ENCODE results near the gene SCGB1D1.

SCGB1D1 gene

GRCh38 chr11:62190011-62190410, at the start of gene SCGB1D1:
Gene SCGB1D1 (plus strand): TSS chr11:62190216. CDS start chr11:62190285, 69 bp downstream.
- TF ChIP-seq POLR2AphosphoS5 (IDR thresholded peaks at IDR 0.05; ENCODE audit: borderline replicate concordance, low read depth, low read length) (no peak), FOXP2 (optimal IDR thresholded peaks at IDR 0.05; ENCODE audit: control extremely low read depth, extremely low read length, insufficient read depth) (no peak), EZH2 (IDR thresholded peaks at IDR 0.05) (no peak)
- Histone ChIP-seq H3K27ac (no peak within 1 kb of the TSS), H3K9ac (ENCODE audit: insufficient read length) (no peak within 1 kb of the TSS), H3K4me3 (no peak within 1 kb of the TSS), H3K36me3 (ENCODE audit: insufficient read depth, low read length) (no peaks in the 10 kb centered on the region), H3K9me3 (ENCODE audit: low read depth, low read length) (no peaks in the 10 kb centered on the region)
- no peak for DNase-seq (ENCODE audit: low read depth, low spot score)

GRCh38 chr11:62140304-62141110, 49.5 kb upstream of the SCGB1D1 start:
- H3K9me3 ChIP-seq (ENCODE audit: low read depth, low read length), result no peaks in the 10 kb centered on the region
- no peak overlapping the region for H3K4me3 ChIP-seq
- no peak for TF ChIP-seq EZH2 (IDR thresholded peaks at IDR 0.05)
- TF ChIP-seq POLR2AphosphoS5 (IDR thresholded peaks at IDR 0.05; ENCODE audit: borderline replicate concordance, low read depth, low read length), result no peak
- TF ChIP-seq FOXP2 (optimal IDR thresholded peaks at IDR 0.05; ENCODE audit: control extremely low read depth, extremely low read length, insufficient read depth), result no peak
- H3K27ac ChIP-seq, result no peak overlapping the region
- H3K36me3 ChIP-seq (ENCODE audit: insufficient read depth, low read length), result peaks cover 79% of the 10 kb centered on the region
- DNase-seq (ENCODE audit: low read depth, low spot score), result no peak
- no peak overlapping the region for H3K9ac ChIP-seq (ENCODE audit: insufficient read length)

GRCh38 chr11:62141111-62142042, 48.6 kb upstream of the SCGB1D1 start:
- peaks cover 87% of the 10 kb centered on the region for H3K36me3 ChIP-seq (ENCODE audit: insufficient read depth, low read length)
- no peaks in the 10 kb centered on the region for H3K9me3 ChIP-seq (ENCODE audit: low read depth, low read length)
- H3K27ac ChIP-seq, result no peak overlapping the region
- no peak for TF ChIP-seq POLR2AphosphoS5 (IDR thresholded peaks at IDR 0.05; ENCODE audit: borderline replicate concordance, low read depth, low read length)
- TF ChIP-seq FOXP2 (optimal IDR thresholded peaks at IDR 0.05; ENCODE audit: control extremely low read depth, extremely low read length, insufficient read depth), result no peak
- TF ChIP-seq EZH2 (IDR thresholded peaks at IDR 0.05), result no peak
- H3K9ac ChIP-seq (ENCODE audit: insufficient read length), result no peak overlapping the region
- H3K4me3 ChIP-seq, result no peak overlapping the region
- no peak for DNase-seq (ENCODE audit: low read depth, low spot score)

- TF ChIP-seq EZH2 (IDR thresholded peaks at IDR 0.05), result no peak
- TF ChIP-seq FOXP2 (optimal IDR thresholded peaks at IDR 0.05; ENCODE audit: control extremely low read depth, extremely low read length, insufficient read depth), result no peak
- no peak for TF ChIP-seq POLR2AphosphoS5 (IDR thresholded peaks at IDR 0.05; ENCODE audit: borderline replicate concordance, low read depth, low read length)
- no peak for DNase-seq (ENCODE audit: low read depth, low spot score)
- Histone ChIP-seq H3K27ac (no peak overlapping the region), H3K9me3 (ENCODE audit: low read depth, low read length) (no peaks in the 10 kb centered on the region), H3K36me3 (ENCODE audit: insufficient read depth, low read length) (peaks cover 93% of the 10 kb centered on the region), H3K9ac (ENCODE audit: insufficient read length) (no peak overlapping the region), H3K4me3 (no peak overlapping the region)
Measured at GRCh38 chr11:62142043-62142375, 48.0 kb upstream of the SCGB1D1 start.

GRCh38 chr11:62142921-62143320, 47.1 kb upstream of the SCGB1D1 start:
- Histone ChIP-seq H3K9ac (ENCODE audit: insufficient read length) (no peak overlapping the region), H3K27ac (no peak overlapping the region), H3K9me3 (ENCODE audit: low read depth, low read length) (no peaks in the 10 kb centered on the region), H3K36me3 (ENCODE audit: insufficient read depth, low read length) (peaks cover 93% of the 10 kb centered on the region), H3K4me3 (no peak overlapping the region)
- no peak for DNase-seq (ENCODE audit: low read depth, low spot score)
- TF ChIP-seq POLR2AphosphoS5 (IDR thresholded peaks at IDR 0.05; ENCODE audit: borderline replicate concordance, low read depth, low read length) (no peak), EZH2 (IDR thresholded peaks at IDR 0.05) (no peak), FOXP2 (optimal IDR thresholded peaks at IDR 0.05; ENCODE audit: control extremely low read depth, extremely low read length, insufficient read depth) (no peak)

- Histone ChIP-seq H3K9ac (ENCODE audit: insufficient read length) (no peak overlapping the region), H3K27ac (no peak overlapping the region), H3K4me3 (no peak overlapping the region), H3K36me3 (ENCODE audit: insufficient read depth, low read length) (peaks cover 94% of the 10 kb centered on the region), H3K9me3 (ENCODE audit: low read depth, low read length) (no peaks in the 10 kb centered on the region)
- TF ChIP-seq FOXP2 (optimal IDR thresholded peaks at IDR 0.05; ENCODE audit: control extremely low read depth, extremely low read length, insufficient read depth) (no peak), EZH2 (IDR thresholded peaks at IDR 0.05) (no peak), POLR2AphosphoS5 (IDR thresholded peaks at IDR 0.05; ENCODE audit: borderline replicate concordance, low read depth, low read length) (no peak)
- DNase-seq (ENCODE audit: low read depth, low spot score), result no peak
Measured at GRCh38 chr11:62143727-62144126, 46.3 kb upstream of the SCGB1D1 start.

- no peak for DNase-seq (ENCODE audit: low read depth, low spot score)
- Histone ChIP-seq H3K27ac (no peak overlapping the region), H3K9me3 (ENCODE audit: low read depth, low read length) (no peaks in the 10 kb centered on the region), H3K36me3 (ENCODE audit: insufficient read depth, low read length) (peaks cover 94% of the 10 kb centered on the region), H3K4me3 (no peak overlapping the region), H3K9ac (ENCODE audit: insufficient read length) (no peak overlapping the region)
- TF ChIP-seq FOXP2 (optimal IDR thresholded peaks at IDR 0.05; ENCODE audit: control extremely low read depth, extremely low read length, insufficient read depth) (no peak), EZH2 (IDR thresholded peaks at IDR 0.05) (no peak), POLR2AphosphoS5 (IDR thresholded peaks at IDR 0.05; ENCODE audit: borderline replicate concordance, low read depth, low read length) (no peak)
Measured at GRCh38 chr11:62144641-62145255, 45.3 kb upstream of the SCGB1D1 start.

All from SK-N-MC (cell line).